DND-41 (cell line): ENCODE results near the gene GATB.

Experiments
- ATAC-seq: fragments of 200-7000 bp; cut with Tn5 transposase; 3 replicates; pipeline ENCODE4 v1.9.1; 2021; ENCODE audit warnings: low read depth; ENCODE audit not compliant: insufficient read depth
- DNase-seq: peaks from one replicate; pipeline ENCODE4 v3.0.0-alpha.2; 2020
- H2AFZ ChIP-seq: 2 replicates; pipeline ENCODE4 v1.6.0; 2012; ENCODE audit warnings: low read depth, low read length
- H3K27ac ChIP-seq: 2 replicates; pipeline ENCODE4 v1.5.1; 2012; ENCODE audit warnings: low read length, inconsistent platforms
- H3K27me3 ChIP-seq: fragments of 200-600 bp; sonication (generic); 2 replicates; pipeline ENCODE4 v1.6.0; 2012; ENCODE audit warnings: low read length, mild to moderate bottlenecking, inconsistent platforms; ENCODE audit not compliant: insufficient read depth, poor library complexity
- H3K36me3 ChIP-seq: 2 replicates; pipeline ENCODE4 v1.5.1; 2012; ENCODE audit warnings: low read length, inconsistent platforms; ENCODE audit not compliant: insufficient read depth
- H3K4me1 ChIP-seq: 2 replicates; pipeline ENCODE4 v1.5.1; 2012; ENCODE audit warnings: mild to moderate bottlenecking, low read length; ENCODE audit not compliant: insufficient read depth
- H3K4me2 ChIP-seq: 2 replicates; pipeline ENCODE4 v1.6.0; 2012; ENCODE audit warnings: mild to moderate bottlenecking, moderate library complexity, low read length, inconsistent platforms; ENCODE audit not compliant: insufficient read depth
- H3K4me3 ChIP-seq, 2 experiments: fragments of 200-600 bp in 1 of 2; shearing (Covaris generic) in 1 of 2; 2 replicates each; pipeline ENCODE4 v1.5.1; 2012 to 2016; ENCODE audit warnings: inconsistent platforms in 2 of 2, low read length in 2 of 2, mild to moderate bottlenecking in 2 of 2, low read depth in 1 of 2, moderate library complexity in 1 of 2
- H3K79me2 ChIP-seq: 2 replicates; pipeline ENCODE4 v1.6.0; 2012; ENCODE audit warnings: low read length, inconsistent platforms; ENCODE audit not compliant: insufficient read depth
- H3K9ac ChIP-seq: 2 replicates; pipeline ENCODE4 v1.6.0; 2012; ENCODE audit warnings: low read depth, mild to moderate bottlenecking, inconsistent platforms, low read length, moderate library complexity
- H3K9me3 ChIP-seq: 2 replicates; pipeline ENCODE4 v1.5.1; 2012; ENCODE audit warnings: low read length, moderate library complexity, mild to moderate bottlenecking, inconsistent platforms; ENCODE audit not compliant: insufficient read depth, severe bottlenecking
- H4K20me1 ChIP-seq: 2 replicates; pipeline ENCODE4 v1.6.0; 2012; ENCODE audit warnings: low read length; ENCODE audit not compliant: insufficient read depth
- EZH2 ChIP-seq: IDR thresholded peaks from 3 replicates; pipeline ENCODE4 v1.6.1; 2012; ENCODE audit warnings: borderline replicate concordance, low read depth, mild to moderate bottlenecking, moderate library complexity, low read length, inconsistent platforms; ENCODE audit not compliant: severe bottlenecking
- TF ChIP-seq, protein P1 (sequence below): IDR thresholded peaks from 2 replicates; pipeline ENCODE4 v1.5.1; 2012; ENCODE audit warnings: borderline replicate concordance, low read length, moderate library complexity, mild to moderate bottlenecking; ENCODE audit not compliant: poor library complexity, severe bottlenecking; ENCODE audit errors: extremely low read depth

Gene GATB

DNA sequence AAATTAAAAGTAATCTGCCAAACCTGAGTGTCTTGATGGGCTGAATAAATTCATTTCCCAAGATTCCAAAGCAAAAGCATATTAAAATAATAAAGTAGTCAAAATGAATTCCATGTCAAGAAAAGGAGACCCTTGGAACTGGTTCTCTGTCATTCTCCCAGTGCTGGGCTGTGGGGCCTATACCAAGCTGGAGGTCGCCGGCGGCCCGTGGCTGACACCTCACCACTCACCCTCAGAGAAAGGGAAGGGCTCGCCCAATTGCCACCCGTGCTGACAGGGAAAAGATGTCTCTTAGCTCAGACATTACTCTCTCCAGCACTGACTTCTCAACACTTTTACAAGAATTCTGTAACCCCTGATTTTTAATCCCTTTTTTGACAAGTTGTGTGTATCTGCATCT lies 51.7 kb downstream of the GATB start:
- Histone ChIP-seq H3K36me3 (peaks cover 14% of the 10 kb centered on the region; the same call in 1 of the 2 replicates), H3K9me3 (no peaks in the 10 kb centered on the region), H3K4me2 (no peak overlapping the region), H3K27me3 (no peaks in the 10 kb centered on the region), H3K4me1 (no peaks in the 10 kb centered on the region), H3K27ac (no peak overlapping the region), H3K9ac (no peak overlapping the region), H3K4me3 (no peak overlapping the region), H3K79me2 (no peaks in the 10 kb centered on the region), H4K20me1 (no peaks in the 10 kb centered on the region), H2AFZ (no peak overlapping the region)
- ATAC-seq, result no peak
- no peak for DNase-seq
- TF ChIP-seq EZH2, result no peak
- TF ChIP-seq, protein P1, sequence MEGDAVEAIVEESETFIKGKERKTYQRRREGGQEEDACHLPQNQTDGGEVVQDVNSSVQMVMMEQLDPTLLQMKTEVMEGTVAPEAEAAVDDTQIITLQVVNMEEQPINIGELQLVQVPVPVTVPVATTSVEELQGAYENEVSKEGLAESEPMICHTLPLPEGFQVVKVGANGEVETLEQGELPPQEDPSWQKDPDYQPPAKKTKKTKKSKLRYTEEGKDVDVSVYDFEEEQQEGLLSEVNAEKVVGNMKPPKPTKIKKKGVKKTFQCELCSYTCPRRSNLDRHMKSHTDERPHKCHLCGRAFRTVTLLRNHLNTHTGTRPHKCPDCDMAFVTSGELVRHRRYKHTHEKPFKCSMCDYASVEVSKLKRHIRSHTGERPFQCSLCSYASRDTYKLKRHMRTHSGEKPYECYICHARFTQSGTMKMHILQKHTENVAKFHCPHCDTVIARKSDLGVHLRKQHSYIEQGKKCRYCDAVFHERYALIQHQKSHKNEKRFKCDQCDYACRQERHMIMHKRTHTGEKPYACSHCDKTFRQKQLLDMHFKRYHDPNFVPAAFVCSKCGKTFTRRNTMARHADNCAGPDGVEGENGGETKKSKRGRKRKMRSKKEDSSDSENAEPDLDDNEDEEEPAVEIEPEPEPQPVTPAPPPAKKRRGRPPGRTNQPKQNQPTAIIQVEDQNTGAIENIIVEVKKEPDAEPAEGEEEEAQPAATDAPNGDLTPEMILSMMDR, result no peak

- DNase-seq, result no peak
- Histone ChIP-seq H3K4me2 (no peak overlapping the region), H3K9me3 (no peaks in the 10 kb centered on the region), H3K27ac (no peak overlapping the region), H3K27me3 (no peaks in the 10 kb centered on the region), H4K20me1 (no peaks in the 10 kb centered on the region), H2AFZ (no peak overlapping the region), H3K36me3 (peaks cover 19% of the 10 kb centered on the region; the same call in 1 of the 2 replicates), H3K4me3 (no peak overlapping the region), H3K79me2 (no peaks in the 10 kb centered on the region), H3K4me1 (no peaks in the 10 kb centered on the region), H3K9ac (no peak overlapping the region)
- no peak for ATAC-seq
- TF ChIP-seq, protein P1, result no peak
- no peak for TF ChIP-seq EZH2
Observed at GRCh38 chr4:151708100-151708499, 52.7 kb downstream of the GATB start.

GRCh38 chr4:151703401-151703800 lies 57.4 kb downstream of the GATB start:
- no peaks in the 10 kb centered on the region for H3K27me3 ChIP-seq
- H3K4me2 ChIP-seq, result no peak overlapping the region
- no peaks in the 10 kb centered on the region for H3K9me3 ChIP-seq
- H2AFZ ChIP-seq, result no peak overlapping the region
- no peaks in the 10 kb centered on the region for H3K4me1 ChIP-seq
- ATAC-seq (no peak), DNase-seq (no peak)
- H3K9ac ChIP-seq, result no peak overlapping the region
- peaks cover 33% of the 10 kb centered on the region; the same call in 1 of the 2 replicates for H3K36me3 ChIP-seq
- H3K4me3 ChIP-seq, result no peak overlapping the region
- H3K27ac ChIP-seq, result no peak overlapping the region
- no peak for TF ChIP-seq EZH2
- TF ChIP-seq, protein P1, result no peak
- no peaks in the 10 kb centered on the region for H3K79me2 ChIP-seq
- H4K20me1 ChIP-seq, result no peaks in the 10 kb centered on the region

GRCh38 chr4:151702256-151702655 lies 58.6 kb downstream of the GATB start:
- no peaks in the 10 kb centered on the region for H4K20me1 ChIP-seq
- no peak for ATAC-seq

More at GRCh38 chr4:151702256-151702655, 58.6 kb downstream of the GATB start:
- Histone ChIP-seq H3K4me2 (no peak overlapping the region), H3K36me3 (peaks cover 25% of the 10 kb centered on the region; the same call in 1 of the 2 replicates), H2AFZ (no peak overlapping the region), H3K4me3 (no peak overlapping the region), H3K79me2 (no peaks in the 10 kb centered on the region), H3K9me3 (no peaks in the 10 kb centered on the region), H3K4me1 (no peaks in the 10 kb centered on the region), H3K27ac (no peak overlapping the region), H3K27me3 (no peaks in the 10 kb centered on the region), H3K9ac (no peak overlapping the region)
- TF ChIP-seq, protein P1, result no peak
- no peak for TF ChIP-seq EZH2
- DNase-seq, result no peak
